NCI-H446 (cell line): ENCODE data around the gene IRF4.

Experiments
- DNase-seq, 2 experiments: peaks; one replicate each; lab custom pipeline; 2025; lab: John Stamatoyannopoulos, UW

Gene IRF4

GRCh38 chr6:381742-382461, 9.7 kb upstream of the IRF4 start:
- no peak for DNase-seq

GRCh38 chr6:382883-383810, 8.4 kb upstream of the IRF4 start:
- no peak for DNase-seq

- no peak for DNase-seq
Measured at GRCh38 chr6:383856-384255, 7.7 kb upstream of the IRF4 start.

DNA sequence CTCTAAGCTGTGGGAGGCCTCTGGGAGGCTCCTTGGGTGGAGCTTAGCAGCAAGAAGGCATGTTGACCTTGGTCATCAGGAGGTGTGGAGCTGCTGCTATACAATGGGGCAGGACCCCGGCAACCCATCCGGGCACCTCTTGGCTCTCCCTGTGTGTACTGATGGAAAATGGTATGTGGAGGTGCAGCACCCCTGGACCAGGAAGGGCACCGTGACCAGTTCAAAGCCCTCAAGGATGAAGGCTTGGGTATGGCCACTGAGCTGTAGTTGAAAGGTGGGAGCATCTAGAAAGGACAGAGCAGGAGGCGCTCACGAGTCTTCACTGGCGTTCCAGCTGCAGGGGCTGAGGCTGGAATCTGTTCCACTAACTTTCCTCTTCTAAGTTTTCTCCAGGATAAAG, 6.7 kb upstream of the IRF4 start:
- DNase-seq, result no peak

DNA sequence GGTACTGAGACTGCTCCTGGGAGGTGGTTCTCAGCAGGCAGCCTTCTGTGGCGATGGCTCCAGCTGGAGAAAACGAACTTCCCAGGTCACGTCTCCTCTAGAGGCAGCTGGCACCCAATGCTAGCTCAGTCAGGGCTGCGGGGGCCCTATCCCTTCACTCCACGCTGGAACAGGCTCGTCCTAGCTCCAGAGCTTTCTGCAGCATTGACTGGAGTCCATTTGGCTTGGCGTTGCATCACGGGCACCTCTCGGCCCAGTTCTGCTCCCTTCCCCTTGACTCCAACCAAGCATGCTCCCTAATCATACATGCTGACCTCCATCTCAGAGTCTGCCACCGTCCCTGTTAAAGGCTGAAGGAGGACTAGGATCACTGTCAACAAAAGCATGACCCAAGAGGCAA, 5.9 kb upstream of the IRF4 start:
- no peak for DNase-seq

- DNase-seq, result no peak
Measured at GRCh38 chr6:386688-387266, 4.8 kb upstream of the IRF4 start.

GRCh38 chr6:387293-387741, 4.2 kb upstream of the IRF4 start:
- no peak for DNase-seq

GRCh38 chr6:388202-388903, 3.2 kb upstream of the IRF4 start:
- DNase-seq, result no peak

- no peak for DNase-seq
Measured at GRCh38 chr6:389143-389542, 2.4 kb upstream of the IRF4 start.

DNA sequence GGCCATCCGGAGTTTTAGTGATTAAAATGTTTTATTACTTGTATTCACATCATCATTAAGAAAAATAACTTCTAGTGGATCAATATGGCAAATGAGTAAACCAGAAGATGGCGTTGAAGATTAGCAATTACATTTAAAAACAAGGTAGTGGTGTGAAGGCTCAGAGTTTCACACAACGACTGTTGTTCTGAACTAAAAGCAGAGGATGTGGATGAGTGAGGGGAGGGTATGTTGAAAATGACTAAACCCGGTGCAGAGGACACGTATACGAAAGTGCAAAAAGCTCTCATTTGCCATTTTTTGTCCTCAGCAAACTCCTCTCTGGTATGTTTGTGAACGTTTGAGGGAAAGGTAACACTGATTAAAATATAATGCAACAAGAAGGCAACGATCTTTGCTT, 1.9 kb upstream of the IRF4 start:
- no peak for DNase-seq

GRCh38 chr6:390914-391558, 516 bp upstream of the IRF4 start:
- no peak for DNase-seq

GRCh38 chr6:392441-393390, 1.2 kb downstream of the IRF4 start:
- no peak for DNase-seq

GRCh38 chr6:393391-394221, 2.1 kb downstream of the IRF4 start:
- DNase-seq, result no peak

DNA sequence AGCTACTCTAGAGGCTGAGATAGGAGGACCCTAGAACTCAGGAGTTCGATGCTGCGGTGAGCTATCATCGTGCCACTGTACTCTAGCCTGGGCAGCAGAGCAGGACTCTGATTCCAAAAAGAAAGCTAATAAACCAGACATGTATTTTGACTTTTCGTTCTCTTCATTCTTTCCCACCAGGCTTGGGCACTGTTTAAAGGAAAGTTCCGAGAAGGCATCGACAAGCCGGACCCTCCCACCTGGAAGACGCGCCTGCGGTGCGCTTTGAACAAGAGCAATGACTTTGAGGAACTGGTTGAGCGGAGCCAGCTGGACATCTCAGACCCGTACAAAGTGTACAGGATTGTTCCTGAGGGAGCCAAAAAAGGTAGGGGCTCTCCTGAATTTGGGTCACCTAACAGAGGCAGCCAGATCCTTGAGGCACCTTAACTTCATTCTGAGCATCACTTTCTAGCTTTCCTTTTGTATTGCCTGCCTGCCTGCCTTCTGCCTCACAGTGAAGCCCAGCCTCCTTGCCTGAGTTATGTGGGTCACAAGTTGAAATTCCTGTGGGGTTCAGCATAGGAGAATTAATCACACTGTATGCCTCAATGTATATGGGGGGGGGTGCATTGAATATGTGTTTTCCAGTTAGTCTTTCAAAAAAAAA, 3.2 kb downstream of the IRF4 start:
- no peak for DNase-seq

DNA sequence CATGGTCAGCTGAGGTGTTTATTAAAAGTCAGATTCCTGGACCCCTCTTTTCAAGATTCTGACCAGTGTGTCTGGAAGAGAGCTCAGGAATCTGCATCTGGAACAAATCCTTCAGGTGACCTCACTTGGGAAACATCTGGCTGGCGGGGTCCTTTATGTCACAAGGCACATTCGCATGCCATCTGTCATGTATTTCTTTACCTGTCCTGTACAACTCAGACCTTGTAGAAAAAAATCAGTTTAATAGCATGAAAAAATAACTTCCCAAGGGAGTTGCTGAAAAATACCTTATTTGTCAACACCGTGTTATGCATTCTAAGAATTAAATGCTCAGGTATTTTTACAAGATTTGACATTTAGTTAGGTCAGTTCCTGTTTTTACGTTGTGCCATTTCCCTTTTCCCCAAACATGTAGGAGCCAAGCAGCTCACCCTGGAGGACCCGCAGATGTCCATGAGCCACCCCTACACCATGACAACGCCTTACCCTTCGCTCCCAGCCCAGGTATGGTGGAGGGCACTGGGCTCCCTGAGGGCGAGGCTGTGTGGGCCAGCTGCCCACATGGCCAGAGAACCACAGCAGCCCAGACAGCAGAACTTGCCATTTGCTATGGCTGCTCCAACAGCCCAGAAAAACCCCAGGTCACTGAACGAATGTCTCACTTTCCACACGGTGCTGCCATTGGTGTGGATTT, 4.0 kb downstream of the IRF4 start:
- DNase-seq, result no peak

DNA sequence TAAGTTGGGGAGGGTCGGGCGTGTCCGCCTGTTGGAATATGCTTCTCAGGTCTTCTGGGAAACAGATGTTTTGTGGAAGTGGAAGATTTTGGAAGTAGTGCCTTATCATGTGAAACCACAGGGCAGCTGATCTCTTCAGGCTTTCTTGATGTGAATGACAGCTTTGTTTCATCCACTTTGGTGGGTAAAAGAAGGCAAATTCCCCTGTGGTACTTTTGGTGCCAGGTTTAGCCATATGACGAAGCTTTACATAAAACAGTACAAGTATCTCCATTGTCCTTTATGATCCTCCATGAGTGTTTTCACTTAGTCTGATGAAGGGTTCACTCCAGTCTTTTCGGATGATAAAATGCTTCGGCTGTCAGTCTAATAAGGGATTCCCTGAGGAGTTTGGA, 4.6 kb downstream of the IRF4 start:
- DNase-seq, result no peak

GRCh38 chr6:397056-397455, 5.5 kb downstream of the IRF4 start:
- DNase-seq, result no peak

- DNase-seq, result no peak
Measured at GRCh38 chr6:397604-398003, 6.1 kb downstream of the IRF4 start.

GRCh38 chr6:398065-398464, 6.5 kb downstream of the IRF4 start:
- no peak for DNase-seq
